H1 (cell line): ENCODE measurements around the gene ACKR2. TPM values are rescaled to one million over a fixed set of nuclear protein-coding genes. Genes with fewer than 3 reads are reported as not detected.

ENCODE experiments used
- EGR1 ChIP-seq: IDR thresholded peaks from 2 replicates; pipeline ENCODE4 v1.6.1; 2011; ENCODE audit warnings: low read depth, low read length, borderline replicate concordance
- polyA plus RNA-seq, 7 experiments: library from polyadenylated mRNA; depleted of rRNA in 3 of 7; stranded (reverse) in 5 of 7; unstranded in 2 of 7; fragments of >200 nt in 5 of 7; fragments of 200-250 nt in 2 of 7; gene quantifications; 1 replicate in 5 of 7; 2 replicates in 1 of 7; 4 replicates in 1 of 7; pipeline versions ENCODE4 v1.2.1 to v1.2.3, GENCODE V29; 2011 to 2013; ENCODE audit warnings: missing spikeins in 2 of 7, mixed read lengths in 2 of 7
- total RNA-seq: library from RNA; stranded (reverse); fragmentation: NEBNext Ultra II Directional; extraction: Animal tissue kit (Norgen Biotek cat#: 25700); gene quantifications from 2 replicates; pipeline ENCODE4 v1.2.1, GENCODE V29; 2021
- TF ChIP-seq, protein P1 (sequence below), 3 experiments: IDR thresholded peaks; 1 replicate in 2 of 3; 2 replicates in 1 of 3; pipeline versions ENCODE4 v1.5.1 to v1.6.1; 2011; ENCODE audit warnings: low read length in 3 of 3, mild to moderate bottlenecking in 3 of 3, inconsistent platforms in 2 of 3, low read depth in 1 of 3, moderate library complexity in 1 of 3; ENCODE audit not compliant: insufficient read depth in 1 of 3; ENCODE audit errors: control extremely low read depth in 1 of 3
- TF ChIP-seq, protein P2 (sequence below): IDR thresholded peaks from 2 replicates; pipeline ENCODE4 v1.6.1; 2012; ENCODE audit warnings: inconsistent platforms

ACKR2 gene
- total and polyA plus RNA-seq, 2 of the 8 experiments (the other 6 are each of a cell fraction or from before 2014, with no cell fraction given), result 0.09 to 0.12 TPM

DNA sequence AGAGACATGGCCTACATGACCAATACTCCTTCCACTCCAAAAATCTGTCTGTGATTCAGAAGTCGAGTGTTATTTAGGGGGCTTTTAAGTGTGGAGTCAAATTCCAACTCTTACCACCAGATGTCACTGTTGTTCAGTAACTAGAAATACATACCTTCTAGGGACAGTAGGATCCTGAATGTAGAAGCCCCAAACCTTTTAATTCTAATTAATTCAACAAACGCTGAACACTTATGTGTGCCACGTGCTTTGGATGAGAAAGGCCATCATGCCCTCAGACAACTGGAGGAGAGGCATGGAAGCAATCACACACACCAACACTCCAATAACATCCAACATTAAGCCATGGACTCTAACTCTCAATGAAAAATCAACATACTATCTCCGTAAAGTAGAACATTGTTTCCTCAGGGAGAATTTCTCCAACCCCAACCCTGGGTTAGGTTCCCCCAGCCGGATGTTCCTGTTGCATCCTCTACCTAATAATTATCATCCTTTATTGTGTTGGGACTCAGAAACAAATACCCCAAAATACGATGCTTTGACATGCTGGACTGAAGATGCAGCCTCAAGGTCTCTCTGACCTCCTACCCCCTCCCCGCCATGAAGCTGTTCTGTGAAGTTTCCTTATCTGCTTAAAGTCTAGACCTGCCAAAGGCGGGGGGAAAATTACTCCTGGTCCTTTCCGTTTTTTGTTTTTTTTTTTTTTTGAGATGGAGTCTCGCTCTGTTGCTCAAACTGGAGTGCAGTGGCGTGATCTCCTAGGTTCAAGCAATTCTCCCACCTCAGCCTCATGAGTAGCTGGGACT, 28.1 kb upstream of the ACKR2 start (continued):
- TF ChIP-seq, protein P1, sequence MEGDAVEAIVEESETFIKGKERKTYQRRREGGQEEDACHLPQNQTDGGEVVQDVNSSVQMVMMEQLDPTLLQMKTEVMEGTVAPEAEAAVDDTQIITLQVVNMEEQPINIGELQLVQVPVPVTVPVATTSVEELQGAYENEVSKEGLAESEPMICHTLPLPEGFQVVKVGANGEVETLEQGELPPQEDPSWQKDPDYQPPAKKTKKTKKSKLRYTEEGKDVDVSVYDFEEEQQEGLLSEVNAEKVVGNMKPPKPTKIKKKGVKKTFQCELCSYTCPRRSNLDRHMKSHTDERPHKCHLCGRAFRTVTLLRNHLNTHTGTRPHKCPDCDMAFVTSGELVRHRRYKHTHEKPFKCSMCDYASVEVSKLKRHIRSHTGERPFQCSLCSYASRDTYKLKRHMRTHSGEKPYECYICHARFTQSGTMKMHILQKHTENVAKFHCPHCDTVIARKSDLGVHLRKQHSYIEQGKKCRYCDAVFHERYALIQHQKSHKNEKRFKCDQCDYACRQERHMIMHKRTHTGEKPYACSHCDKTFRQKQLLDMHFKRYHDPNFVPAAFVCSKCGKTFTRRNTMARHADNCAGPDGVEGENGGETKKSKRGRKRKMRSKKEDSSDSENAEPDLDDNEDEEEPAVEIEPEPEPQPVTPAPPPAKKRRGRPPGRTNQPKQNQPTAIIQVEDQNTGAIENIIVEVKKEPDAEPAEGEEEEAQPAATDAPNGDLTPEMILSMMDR (IDR thresholded peaks at IDR 0.05; ENCODE audit: control extremely low read depth in 1 of 3, insufficient read depth in 1 of 3, low read depth in 1 of 3, low read length in 3 of 3), result peak in 2 of 3 experiments; percentile 54 to 67; a peak in 2 of 4 replicates
- TF ChIP-seq, protein P2, sequence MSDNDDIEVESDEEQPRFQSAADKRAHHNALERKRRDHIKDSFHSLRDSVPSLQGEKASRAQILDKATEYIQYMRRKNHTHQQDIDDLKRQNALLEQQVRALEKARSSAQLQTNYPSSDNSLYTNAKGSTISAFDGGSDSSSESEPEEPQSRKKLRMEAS, result no peak
- TF ChIP-seq EGR1, result no peak
